ENCODE results near the gene LRTM2.

Gene LRTM2

DNA sequence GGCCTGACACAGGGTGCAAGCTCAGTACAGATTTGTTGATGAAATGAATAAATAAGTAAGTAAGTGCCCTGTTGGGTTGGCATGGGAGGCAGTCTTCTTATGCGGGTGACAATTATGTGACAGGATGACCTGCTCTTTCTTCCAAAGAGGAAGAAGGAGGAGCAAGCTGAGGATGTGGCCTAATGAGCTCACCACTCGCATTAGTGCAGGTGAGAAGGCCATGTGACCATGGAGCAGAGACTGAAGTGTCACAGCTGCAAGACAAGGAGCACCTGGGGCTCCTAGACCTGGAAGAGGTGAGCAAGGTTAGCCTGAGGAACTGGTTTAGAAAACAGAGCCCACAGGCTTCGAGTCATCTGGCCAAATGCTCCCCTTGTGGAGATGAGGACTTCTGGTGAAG lies 34.9 kb downstream of the LRTM2 start:
- TF ChIP-seq, protein P1, sequence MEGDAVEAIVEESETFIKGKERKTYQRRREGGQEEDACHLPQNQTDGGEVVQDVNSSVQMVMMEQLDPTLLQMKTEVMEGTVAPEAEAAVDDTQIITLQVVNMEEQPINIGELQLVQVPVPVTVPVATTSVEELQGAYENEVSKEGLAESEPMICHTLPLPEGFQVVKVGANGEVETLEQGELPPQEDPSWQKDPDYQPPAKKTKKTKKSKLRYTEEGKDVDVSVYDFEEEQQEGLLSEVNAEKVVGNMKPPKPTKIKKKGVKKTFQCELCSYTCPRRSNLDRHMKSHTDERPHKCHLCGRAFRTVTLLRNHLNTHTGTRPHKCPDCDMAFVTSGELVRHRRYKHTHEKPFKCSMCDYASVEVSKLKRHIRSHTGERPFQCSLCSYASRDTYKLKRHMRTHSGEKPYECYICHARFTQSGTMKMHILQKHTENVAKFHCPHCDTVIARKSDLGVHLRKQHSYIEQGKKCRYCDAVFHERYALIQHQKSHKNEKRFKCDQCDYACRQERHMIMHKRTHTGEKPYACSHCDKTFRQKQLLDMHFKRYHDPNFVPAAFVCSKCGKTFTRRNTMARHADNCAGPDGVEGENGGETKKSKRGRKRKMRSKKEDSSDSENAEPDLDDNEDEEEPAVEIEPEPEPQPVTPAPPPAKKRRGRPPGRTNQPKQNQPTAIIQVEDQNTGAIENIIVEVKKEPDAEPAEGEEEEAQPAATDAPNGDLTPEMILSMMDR (IDR thresholded peaks at IDR 0.05): no peak
- TF ChIP-seq ZFX (IDR thresholded peaks at IDR 0.05; ENCODE audit: borderline replicate concordance): no peak
- H3K27ac ChIP-seq: no peak overlapping the region

DNA sequence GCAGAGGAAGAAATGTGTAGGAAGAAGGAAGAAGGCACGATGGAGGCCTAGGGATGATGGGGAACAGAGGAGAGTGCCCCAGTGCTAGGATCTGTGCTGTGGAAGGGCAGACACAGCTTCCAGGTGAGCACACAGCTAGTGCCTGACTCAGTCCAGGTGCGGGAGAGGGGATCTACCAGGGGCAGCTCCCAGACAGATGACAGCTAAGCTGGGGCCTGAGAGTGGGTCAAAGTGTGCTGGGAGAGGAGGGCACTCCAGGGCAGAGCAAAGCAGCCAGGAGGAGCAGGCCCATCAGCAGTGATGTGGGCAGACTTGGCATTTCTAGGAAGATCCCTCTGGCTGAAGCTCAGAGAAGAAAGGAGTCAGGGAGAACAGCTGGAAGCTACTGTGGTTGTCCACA lies 36.7 kb downstream of the LRTM2 start:
- TF ChIP-seq, protein P1 (IDR thresholded peaks at IDR 0.05): no peak
- TF ChIP-seq ZFX (IDR thresholded peaks at IDR 0.05; ENCODE audit: borderline replicate concordance): no peak
- H3K27ac ChIP-seq: no peak overlapping the region

DNA sequence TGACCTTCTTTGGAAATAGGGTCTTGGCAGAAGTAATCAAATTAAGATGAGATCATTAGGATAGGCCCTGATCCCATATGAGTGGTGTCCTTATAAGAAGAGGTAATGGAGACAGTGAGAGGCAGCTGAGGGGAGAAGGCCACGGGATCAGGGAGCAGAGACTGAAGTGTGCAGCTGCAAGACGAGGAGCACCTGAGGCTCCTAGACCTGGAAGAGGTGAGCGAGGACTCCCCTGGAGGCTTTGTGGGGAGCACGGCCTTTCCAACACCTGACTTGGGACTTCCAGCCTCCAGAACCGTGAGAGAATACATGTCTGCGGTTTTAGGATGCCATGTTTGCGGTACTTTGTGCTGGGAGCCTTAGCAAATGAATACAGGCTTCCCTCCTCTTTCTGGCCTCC lies 37.5 kb downstream of the LRTM2 start:
- TF ChIP-seq, protein P1 (IDR thresholded peaks at IDR 0.05): no peak
- TF ChIP-seq ZFX (IDR thresholded peaks at IDR 0.05; ENCODE audit: borderline replicate concordance): no peak
- no peak overlapping the region for H3K27ac ChIP-seq

DNA sequence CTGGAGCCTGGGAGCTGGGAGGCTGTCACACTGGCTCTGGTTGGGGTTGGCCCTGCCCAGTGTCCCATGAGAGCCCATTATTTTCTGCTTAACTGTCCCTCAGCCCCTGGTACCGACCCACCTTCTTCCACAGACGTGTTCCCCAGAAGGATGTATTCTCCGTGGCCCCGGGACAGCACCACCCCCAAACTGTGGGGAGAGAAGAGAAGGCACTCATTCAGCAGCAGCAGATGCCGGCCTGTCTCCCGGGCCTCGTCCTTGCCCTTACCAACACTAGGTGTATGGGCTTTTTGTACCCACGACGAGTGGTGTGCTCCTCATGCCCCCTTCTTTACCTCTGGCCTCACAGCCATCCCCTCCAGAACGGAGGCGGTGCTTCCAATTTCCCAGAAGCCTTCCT lies 38.1 kb downstream of the LRTM2 start:
- TF ChIP-seq, protein P1 (IDR thresholded peaks at IDR 0.05): no peak
- no peak for TF ChIP-seq ZFX (IDR thresholded peaks at IDR 0.05; ENCODE audit: borderline replicate concordance)
- no peak overlapping the region for H3K27ac ChIP-seq

DNA sequence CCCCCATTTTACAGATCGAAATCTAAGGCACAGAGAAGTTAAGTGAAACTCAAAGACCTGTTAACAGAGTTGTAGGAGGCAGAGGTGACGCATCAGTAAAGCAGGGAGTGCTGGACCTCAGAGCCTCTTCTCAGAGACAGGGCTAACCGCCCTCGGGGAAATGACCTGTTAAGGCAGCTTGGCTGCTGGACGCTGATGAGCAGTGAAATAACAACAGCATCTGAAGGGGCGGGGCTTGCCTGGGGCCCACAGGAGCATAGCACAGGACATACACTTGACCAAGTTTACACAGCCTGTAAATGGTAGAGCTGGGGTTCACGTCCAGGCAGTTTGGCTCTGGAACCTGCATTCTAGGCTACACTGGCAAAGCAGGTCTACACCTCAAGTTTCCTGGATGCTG lies 39.3 kb downstream of the LRTM2 start:
- TF ChIP-seq ZFX (IDR thresholded peaks at IDR 0.05; ENCODE audit: borderline replicate concordance): no peak
- TF ChIP-seq, protein P1 (IDR thresholded peaks at IDR 0.05): no peak

DNA sequence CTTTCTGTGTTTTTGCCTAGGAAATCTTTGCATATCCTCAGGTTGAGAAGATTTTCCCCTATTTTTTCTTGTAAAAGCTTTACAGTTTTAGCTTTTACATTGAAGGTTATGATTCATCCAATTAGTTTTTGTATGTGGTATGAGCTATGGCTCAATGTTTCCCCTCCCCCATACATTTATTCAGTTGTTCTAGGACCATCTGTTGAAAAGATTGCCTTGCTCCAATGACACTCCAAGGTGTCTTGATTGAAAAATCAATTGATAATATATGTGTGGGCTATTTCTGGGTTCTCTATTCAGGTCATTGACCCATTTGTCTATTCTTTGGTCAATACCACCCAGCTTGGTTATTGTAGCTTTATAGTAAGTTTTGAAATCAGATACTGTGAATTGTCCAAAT lies 42.6 kb downstream of the LRTM2 start:
- no peak overlapping the region for H3K27ac ChIP-seq
- TF ChIP-seq, protein P1 (IDR thresholded peaks at IDR 0.05): no peak
- TF ChIP-seq ZFX (IDR thresholded peaks at IDR 0.05; ENCODE audit: borderline replicate concordance): no peak

More for the DNA sequence above, 39.3 kb downstream of the LRTM2 start:
- no peak overlapping the region for H3K27ac ChIP-seq

DNA sequence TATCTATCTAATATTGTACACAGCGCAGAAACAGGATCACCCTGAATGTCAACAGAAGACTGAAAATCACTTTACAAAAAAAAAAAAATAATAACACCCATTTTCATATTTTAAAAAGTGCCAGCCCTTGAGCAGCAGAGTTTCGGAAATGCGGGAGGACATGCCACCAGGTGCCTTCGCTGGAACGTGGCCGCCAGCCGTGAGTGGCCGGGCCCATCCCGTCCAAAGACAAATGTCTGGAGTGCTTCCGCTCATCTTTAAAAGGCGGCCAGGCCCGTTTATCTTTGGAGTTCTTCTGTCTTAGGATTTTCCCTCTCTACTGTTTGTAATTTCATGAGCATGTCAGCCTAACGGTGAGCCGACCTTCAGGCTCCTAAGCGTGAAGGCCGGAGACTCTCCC lies 43.5 kb downstream of the LRTM2 start:
- TF ChIP-seq ZFX (IDR thresholded peaks at IDR 0.05; ENCODE audit: borderline replicate concordance): no peak
- TF ChIP-seq, protein P1 (IDR thresholded peaks at IDR 0.05): no peak
- no peak overlapping the region for H3K27ac ChIP-seq
